ENCODE results near the gene TACSTD2.
A peak's percentile ranks its signal among the peaks of the same experiment; 100 is the strongest.
"Not testable (repeated sequence)": the region's sequence is repeated elsewhere in the genome, so short reads cannot be mapped to it uniquely, and the experiment has no call there.

The TACSTD2 gene

DNA sequence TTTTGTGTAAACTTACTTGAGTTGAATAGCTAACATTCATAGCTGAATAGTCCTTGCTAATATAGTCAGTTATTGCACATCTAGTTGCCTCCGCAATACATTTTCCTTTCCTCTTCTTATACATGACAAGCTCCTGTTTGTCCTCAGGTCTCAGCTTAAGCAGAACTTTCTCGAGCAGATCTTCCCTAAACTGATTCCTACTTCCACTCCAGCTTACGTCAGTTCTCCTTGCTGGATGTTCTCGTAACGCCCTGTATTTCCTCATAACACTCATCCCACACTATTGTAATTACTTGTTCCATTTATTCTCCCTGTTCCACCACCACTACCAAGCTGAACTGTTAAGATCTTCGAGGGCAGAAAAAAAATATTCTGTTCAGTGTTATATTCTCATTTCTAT is 15.4 kb downstream of the TACSTD2 start:
- DNase-seq = no peak

DNA sequence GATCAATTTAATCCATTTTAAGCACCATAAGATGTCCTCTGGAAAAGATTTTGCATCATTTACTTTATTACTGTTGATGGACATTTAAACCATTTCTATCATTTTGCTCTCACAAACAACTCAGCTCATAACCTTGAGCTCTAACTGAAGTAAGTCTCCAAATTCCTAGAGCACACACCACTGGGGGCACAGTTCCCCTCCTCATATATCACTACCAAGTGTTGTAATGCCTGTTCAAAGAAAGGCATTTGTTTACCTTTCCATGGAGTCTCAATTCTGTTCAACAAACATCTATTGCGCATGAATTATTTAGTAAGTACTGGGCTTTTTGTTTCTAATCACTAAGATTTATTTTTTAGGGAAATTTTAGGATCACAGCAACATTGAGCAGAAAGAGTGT is 21.7 kb downstream of the TACSTD2 start:
- DNase-seq = no peak

DNA sequence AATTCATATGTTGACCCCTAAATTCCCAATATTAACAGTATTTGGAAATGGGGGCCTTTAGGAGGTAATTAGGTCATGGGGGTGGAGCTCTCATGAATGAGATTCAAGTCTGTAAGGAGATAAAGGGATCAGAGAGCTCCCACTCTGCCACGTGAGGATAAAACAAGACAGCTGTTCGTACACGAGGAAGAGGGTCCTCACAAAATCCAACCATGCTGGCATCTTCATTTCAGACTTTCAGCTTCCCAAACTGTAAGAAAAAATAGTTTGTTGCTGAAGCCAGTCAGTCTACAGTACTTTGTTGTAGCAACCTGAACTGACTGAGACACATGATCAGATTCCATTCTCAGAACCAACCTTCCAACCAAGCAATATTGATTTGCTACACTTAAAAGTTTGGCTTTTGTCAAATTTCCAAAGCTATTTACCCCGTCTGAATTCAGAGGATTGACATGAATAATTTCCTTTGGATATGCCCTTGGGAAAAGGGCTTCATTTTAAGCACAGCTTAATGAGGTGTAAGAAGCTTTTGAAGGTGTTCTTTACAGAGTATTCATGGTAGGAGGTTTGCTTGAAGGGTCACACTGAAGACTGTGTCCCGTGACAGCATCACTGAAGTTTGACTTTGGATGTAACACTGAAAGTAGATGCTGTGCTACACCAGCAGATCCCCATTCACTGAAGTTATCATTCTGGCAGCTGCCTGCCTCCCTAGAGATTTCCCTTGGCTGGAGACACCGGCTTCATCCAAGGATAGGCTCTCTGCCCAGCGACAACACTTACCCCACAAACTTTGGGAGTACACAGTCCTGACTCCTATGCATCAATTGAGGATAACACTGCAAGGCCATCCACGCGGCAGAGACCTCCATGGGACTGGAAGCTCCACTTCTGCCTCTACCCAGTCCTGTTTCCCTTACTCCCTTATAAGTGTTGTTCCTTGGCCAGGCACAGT is 25.6 kb downstream of the TACSTD2 start:
- DNase-seq = no peak

DNA sequence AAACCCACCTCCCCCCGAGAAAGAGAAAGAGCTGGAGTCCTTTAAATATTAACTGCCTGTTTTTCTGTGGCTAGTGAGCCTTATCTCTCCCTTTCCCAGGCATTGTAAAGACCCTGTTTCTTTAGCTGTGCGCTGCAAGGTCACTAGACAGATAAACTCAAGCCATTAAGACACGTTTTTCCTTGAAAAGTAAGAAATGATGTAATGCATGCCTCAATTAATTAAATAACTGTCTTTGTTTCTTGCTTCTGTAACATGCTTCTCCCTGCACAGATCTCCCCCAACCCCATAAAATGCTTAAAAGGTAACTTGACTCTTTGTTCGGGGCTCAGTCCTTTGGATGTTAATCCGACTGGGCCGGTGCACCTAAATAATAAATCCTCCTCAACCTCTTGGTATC is 27.8 kb downstream of the TACSTD2 start:
- not testable (repeated sequence) for DNase-seq

DNA sequence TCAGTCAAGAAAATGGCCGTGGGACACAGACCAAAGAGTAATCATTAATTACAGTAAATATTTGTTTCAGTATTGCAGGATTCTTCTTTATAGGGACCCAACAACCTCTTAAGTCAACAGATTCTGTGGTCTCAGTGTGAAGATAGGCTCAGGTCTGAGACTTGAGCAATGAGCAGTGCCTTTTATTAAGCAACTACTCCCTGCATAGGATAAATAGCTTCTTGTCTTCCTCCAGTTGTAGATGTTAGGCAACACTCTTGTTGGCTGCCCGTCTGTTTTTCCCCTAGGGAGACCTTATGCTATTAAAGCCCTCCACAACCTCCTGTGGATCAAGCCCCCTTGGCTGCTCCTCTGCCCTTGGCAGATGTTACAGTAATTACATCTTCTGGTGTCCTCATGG is 28.7 kb downstream of the TACSTD2 start:
- peak; percentile 2 for DNase-seq

DNA sequence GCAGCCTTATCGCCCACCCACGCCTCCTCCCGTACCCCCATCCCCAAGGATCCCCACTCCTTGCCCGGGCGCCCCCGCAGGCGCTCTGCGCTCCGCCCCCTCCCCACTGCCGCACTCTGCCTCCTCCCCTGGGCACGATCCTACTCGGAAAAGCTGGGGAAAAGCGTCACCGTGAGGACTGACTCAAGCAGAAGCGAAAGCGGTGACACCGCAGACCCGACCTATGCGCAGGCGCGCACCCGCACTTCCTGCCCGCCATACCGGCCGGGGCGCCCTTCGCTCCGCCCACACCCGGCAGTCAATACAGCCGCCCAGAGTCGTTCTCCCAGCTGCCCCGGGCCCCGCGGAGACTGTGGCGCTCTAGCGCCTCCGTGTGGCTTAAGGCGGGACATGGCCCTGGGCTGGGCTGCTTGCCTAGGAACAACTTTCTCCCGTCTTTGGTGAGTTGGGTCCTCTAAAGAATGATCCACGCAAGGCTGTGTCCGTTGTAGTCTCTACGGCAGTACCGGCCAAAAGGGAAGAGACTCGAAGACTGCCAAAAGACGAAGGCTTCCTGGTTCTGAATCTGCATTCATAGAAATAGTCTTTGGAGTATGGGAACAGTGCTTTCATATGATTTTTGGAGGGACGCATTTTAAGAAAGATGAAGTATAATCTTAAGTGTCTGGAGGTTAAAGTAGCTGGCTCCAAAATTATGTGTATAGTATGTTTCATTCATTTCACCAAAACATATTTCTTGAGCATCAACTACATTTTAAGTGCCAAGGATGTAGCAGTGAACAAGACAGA is 30.3 kb downstream of the TACSTD2 start, which contains the start of gene OMA1:
Gene OMA1 (minus strand): TSS at position 207 of the 789 bp plus-strand sequence. CDS start 7,432 bp downstream, outside the sequence.
- peak; percentile 94 for DNase-seq

DNA sequence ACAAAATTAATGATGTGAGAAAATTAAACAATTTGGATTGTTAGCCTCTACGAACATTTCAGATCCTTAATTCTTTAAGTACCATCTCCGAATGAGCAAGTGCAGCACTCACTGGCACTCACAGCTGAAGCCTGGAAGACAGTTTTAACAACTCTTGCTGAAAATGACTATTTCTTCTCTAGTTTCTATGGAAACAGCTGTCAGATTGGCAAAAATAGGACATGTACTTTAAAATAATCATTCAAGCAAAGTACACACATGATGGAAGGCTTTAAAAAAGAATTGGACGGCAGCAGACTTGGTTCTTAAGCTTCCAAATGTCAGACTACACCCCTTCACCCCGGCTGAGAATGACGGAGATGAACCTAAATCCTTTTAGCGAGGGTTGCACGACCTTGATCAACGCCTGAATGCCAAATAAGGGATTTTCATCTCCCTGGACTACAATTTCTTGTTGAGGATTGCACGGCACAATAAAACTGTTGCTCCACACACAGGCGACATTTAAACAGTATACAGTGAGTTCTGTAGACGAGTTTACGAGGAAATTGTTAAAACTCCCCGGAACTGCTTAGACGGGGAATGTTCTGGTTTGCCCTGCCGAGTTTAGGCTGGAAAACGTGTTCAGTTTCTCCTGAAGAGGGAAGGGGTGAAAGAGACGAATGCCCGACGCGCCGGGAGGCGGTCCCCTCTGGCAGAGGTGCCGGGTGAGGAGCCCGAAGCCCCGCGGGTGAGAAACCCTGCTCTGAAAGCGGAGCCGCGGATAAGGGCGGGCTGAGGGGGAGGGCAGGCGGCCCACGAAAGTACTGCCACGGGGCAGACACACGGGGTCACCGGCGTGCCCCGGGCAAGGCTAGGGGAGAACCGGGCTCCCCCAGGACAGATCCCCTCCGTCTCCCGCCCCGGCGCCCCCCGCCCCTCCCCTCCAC is 31.2 kb downstream of the TACSTD2 start:
- DNase-seq = peak; percentile 66

DNA sequence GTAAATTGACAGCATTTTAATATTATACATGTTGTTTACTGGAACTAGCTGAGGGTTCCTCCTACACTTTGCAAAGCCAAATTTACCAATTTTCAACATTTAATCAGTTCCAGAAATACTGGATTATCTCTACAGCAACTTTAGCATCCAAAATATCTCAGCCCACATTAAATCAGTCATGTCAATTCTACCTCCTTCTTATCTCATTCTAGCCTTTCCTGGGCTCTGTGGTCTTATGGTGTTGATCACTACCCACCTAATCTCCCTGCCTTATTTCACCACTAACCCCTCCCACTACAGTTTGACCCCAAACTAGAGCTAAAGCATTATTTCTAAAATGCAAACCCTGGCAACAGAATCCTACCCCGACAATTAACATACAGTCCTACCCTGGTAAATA is 33.8 kb downstream of the TACSTD2 start:
- DNase-seq = no peak

DNA sequence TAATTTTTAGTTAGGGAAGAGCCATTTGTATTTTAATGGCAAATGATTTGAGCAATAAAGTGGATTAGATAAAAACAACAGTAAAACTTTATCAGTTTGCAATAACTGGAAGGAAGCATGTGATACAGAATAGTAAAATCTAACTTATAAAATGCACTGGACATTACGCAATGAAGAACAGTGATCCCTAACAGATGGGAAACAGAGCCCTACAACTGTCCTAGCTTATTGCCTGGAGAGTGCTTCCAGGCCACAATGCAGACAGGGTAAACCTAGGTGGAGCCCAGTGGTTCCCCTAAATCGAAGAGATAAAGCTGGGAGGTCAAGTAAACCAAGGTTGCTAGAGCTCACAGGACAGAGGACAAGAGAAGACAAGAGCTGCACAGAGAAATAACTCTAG is 37.5 kb downstream of the TACSTD2 start:
- no peak for DNase-seq

DNA sequence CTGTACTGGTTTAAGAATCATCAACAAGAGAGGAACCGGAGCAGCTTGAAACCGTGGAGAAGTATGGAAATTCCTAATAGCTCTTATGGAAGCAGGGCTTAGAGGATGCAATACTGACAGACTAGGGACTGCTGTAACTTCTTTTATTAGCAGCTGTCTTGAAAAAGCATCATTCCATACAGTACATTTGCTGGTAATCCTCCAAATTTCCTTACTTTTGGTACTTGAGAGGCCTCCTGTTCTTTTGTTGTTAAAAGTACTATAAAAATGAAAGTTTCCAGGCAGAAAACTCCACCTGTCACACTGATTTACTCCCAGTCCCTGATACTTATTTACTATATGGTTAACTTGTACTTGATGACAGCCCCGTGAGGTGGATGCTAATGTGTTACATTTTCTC is 38.2 kb downstream of the TACSTD2 start:
- DNase-seq = no peak

DNA sequence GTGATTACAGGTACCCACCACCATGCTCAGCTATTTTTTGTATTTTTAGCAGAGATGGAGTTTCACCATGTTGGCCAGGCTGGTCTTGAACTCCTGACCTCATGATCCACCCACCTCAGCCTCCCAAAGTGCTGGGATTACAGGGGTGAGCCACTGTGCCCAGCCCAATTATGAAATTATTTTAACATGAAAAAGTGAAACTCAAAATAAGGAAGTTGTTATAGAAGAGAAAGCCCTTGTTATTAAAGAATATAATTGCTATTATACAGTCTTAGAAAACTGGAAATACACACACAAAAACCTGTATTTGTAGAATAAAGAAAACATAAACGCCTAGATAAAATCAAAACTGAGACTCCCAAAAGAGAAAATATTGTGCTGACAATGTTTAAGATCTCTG is 45.2 kb downstream of the TACSTD2 start:
- not testable (repeated sequence) for DNase-seq

DNA sequence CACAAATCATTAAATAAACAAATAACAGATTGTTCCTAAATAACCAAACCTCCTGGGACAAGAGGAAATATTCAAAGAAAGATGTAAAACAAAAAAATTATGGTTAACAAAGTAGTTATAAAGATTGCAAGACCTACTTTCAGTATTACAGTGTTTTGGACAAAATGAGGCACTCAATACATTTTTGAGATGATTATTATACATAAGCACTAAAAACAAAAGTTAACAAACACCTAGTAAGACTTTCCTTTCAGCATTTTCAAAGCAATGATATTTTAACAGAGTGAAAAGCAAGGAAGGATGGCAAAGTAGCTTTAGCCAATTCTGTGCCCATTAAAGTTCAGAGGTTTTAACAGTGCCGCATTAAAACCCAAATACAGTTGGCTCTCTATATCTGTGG is 47.8 kb downstream of the TACSTD2 start:
- no peak for DNase-seq

DNA sequence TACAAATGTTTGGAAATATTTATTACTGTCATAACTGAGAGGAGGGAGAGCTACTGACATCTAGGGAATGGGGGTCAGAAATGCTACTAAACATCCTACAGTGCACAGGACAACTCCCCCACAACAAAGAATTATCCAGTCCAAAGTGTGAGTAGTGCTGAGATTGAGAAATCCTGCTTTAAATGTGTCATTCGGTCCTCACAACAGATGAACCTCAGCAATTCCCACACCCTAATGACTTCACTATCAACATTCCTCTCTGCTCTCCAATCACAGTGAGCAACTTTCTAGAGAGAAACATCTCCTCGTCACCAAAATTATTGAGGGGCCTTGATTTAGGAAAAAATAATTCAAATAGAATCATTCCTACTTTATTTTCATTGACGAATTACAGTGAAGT is 48.5 kb downstream of the TACSTD2 start:
- DNase-seq = no peak

Measured in NCI-H69 (cell line).